ENCODE measurements around the gene AGPAT2.

Gene AGPAT2

DNA sequence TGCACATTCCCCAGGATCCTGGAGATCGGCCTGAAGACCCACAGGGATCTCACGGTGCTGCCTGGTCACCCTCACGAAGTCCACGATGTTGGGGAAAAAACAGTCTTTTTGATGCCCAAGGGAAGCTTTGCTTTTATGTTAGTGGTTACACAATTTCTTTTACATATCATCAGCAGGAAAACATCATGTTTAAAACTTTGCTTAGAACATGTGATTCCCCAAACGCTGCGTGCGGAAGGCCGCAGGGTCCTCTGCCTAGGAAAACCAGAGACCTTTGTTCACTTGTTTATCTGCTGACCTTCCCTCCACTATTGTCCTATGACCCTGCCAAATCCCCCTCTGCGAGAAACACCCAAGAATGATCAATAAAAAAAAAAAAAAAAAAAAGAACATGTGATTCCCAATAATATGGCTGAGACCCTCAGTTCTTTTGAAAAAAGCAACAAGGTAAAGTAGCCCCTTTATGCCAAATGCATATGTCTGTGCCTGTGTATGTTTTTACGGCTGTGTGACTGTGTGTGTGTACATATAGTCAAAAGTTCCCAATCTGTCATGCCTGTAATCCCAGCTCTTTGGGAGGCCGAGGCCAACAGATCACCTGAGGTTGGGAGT lies 11.5 kb upstream of the AGPAT2 start:
- H2AFZ ChIP-seq (ENCODE audit: insufficient read depth, low read length, poor library complexity): no peak overlapping the region
- no CpG with 5 or more reads among the region's 11 CpGs for WGBS (ENCODE audit: extremely low coverage, insufficient coverage, insufficient read length)
- peaks cover 0 to 8% of the 10 kb centered on the region in 2 experiments for H3K4me1 ChIP-seq (ENCODE audit: control insufficient read depth in 1 of 2, insufficient read depth in 2 of 2, low read length in 2 of 2)
- no peaks in the 10 kb centered on the region for H3K27me3 ChIP-seq (ENCODE audit: insufficient read depth, low read length)
- H3K79me2 ChIP-seq (ENCODE audit: control insufficient read depth, insufficient read depth, low read length, poor library complexity): no peaks in the 10 kb centered on the region
- H3K4me3 ChIP-seq (ENCODE audit: low read depth, low read length): no peak overlapping the region
- H2BK5ac ChIP-seq (ENCODE audit: low read depth, low read length, poor library complexity): no peak overlapping the region
- DNase-seq: no peak
- peaks cover 3% of the 10 kb centered on the region for H3K9me3 ChIP-seq (ENCODE audit: insufficient read depth, low read depth, low read length)
- H2BK12ac ChIP-seq (ENCODE audit: low read length): no peak overlapping the region
- H3K9ac ChIP-seq (ENCODE audit: low read length): no peak overlapping the region
- no peak overlapping the region for H4K12ac ChIP-seq (ENCODE audit: low read depth, low read length)
- H3K4ac ChIP-seq (ENCODE audit: low read depth, low read length): no peak overlapping the region
- H3K27ac ChIP-seq (ENCODE audit: low read depth, low read length): no peak overlapping the region
- no peak overlapping the region for H3K14ac ChIP-seq (ENCODE audit: low read length)
- no peak overlapping the region for H4K91ac ChIP-seq (ENCODE audit: low read depth, low read length)
- no peak overlapping the region for H2BK120ac ChIP-seq (ENCODE audit: insufficient read depth, low read length, poor library complexity)
- H3K18ac ChIP-seq (ENCODE audit: low read length): no peak overlapping the region
- no peak overlapping the region for H2AK5ac ChIP-seq (ENCODE audit: low read length)
- H3K36me3 ChIP-seq (ENCODE audit: control insufficient read depth in 1 of 2, insufficient read depth in 2 of 2, low read length in 2 of 2): no peaks in the 10 kb centered on the region
- H3K4me2 ChIP-seq (ENCODE audit: low read length): no peak overlapping the region
- H4K8ac ChIP-seq (ENCODE audit: low read depth, low read length): no peak overlapping the region
- no peak overlapping the region for H3K23ac ChIP-seq (ENCODE audit: low read length)
- H3K79me1 ChIP-seq (ENCODE audit: low read length): no peaks in the 10 kb centered on the region

- Histone ChIP-seq H2AFZ (ENCODE audit: insufficient read depth, low read length, poor library complexity) (no peak overlapping the region), H4K8ac (ENCODE audit: low read depth, low read length) (no peak overlapping the region), H2BK120ac (ENCODE audit: insufficient read depth, low read length, poor library complexity) (no peak overlapping the region), H3K4me3 (ENCODE audit: low read depth, low read length) (no peak overlapping the region), H3K23ac (ENCODE audit: low read length) (no peak overlapping the region), H3K27me3 (ENCODE audit: insufficient read depth, low read length) (no peaks in the 10 kb centered on the region), H3K18ac (ENCODE audit: low read length) (no peak overlapping the region), H3K4ac (ENCODE audit: low read depth, low read length) (no peak overlapping the region), H3K27ac (ENCODE audit: low read depth, low read length) (no peak overlapping the region), H3K36me3 (ENCODE audit: control insufficient read depth in 1 of 2, insufficient read depth in 2 of 2, low read length in 2 of 2) (no peaks in the 10 kb centered on the region), H3K4me2 (ENCODE audit: low read length) (no peak overlapping the region), H4K12ac (ENCODE audit: low read depth, low read length) (no peak overlapping the region), H4K91ac (ENCODE audit: low read depth, low read length) (no peak overlapping the region), H3K14ac (ENCODE audit: low read length) (no peak overlapping the region), H2BK12ac (ENCODE audit: low read length) (no peak overlapping the region), H2BK5ac (ENCODE audit: low read depth, low read length, poor library complexity) (no peak overlapping the region), H3K4me1 (ENCODE audit: control insufficient read depth in 1 of 2, insufficient read depth in 2 of 2, low read length in 2 of 2) (peaks cover 3 to 9% of the 10 kb centered on the region in 2 experiments), H3K79me1 (ENCODE audit: low read length) (no peaks in the 10 kb centered on the region), H3K9me3 (ENCODE audit: insufficient read depth, low read depth, low read length) (peaks cover 3% of the 10 kb centered on the region), H3K9ac (ENCODE audit: low read length) (no peak overlapping the region), H2AK5ac (ENCODE audit: low read length) (no peak overlapping the region), H3K79me2 (ENCODE audit: control insufficient read depth, insufficient read depth, low read length, poor library complexity) (no peaks in the 10 kb centered on the region)
- no CpG with 5 or more reads among the region's 20 CpGs for WGBS (ENCODE audit: extremely low coverage, insufficient coverage, insufficient read length)
- DNase-seq: no peak
Observed at GRCh38 chr9:136697821-136698526, 10.7 kb upstream of the AGPAT2 start.

- Histone ChIP-seq H4K91ac (ENCODE audit: low read depth, low read length) (no peak overlapping the region), H3K36me3 (ENCODE audit: control insufficient read depth in 1 of 2, insufficient read depth in 2 of 2, low read length in 2 of 2) (no peaks in the 10 kb centered on the region), H2AFZ (ENCODE audit: insufficient read depth, low read length, poor library complexity) (no peak overlapping the region), H3K9ac (ENCODE audit: low read length) (no peak overlapping the region), H3K9me3 (ENCODE audit: insufficient read depth, low read depth, low read length) (peaks cover 3% of the 10 kb centered on the region), H4K12ac (ENCODE audit: low read depth, low read length) (no peak overlapping the region), H3K4me3 (ENCODE audit: low read depth, low read length) (peak overlapping the region; percentile 6), H4K8ac (ENCODE audit: low read depth, low read length) (no peak overlapping the region), H3K79me1 (ENCODE audit: low read length) (no peaks in the 10 kb centered on the region), H3K27me3 (ENCODE audit: insufficient read depth, low read length) (no peaks in the 10 kb centered on the region), H2BK120ac (ENCODE audit: insufficient read depth, low read length, poor library complexity) (no peak overlapping the region), H2BK12ac (ENCODE audit: low read length) (no peak overlapping the region), H2BK5ac (ENCODE audit: low read depth, low read length, poor library complexity) (no peak overlapping the region), H3K14ac (ENCODE audit: low read length) (no peak overlapping the region), H3K4ac (ENCODE audit: low read depth, low read length) (no peak overlapping the region), H3K4me1 (ENCODE audit: control insufficient read depth in 1 of 2, insufficient read depth in 2 of 2, low read length in 2 of 2) (peaks cover 3 to 9% of the 10 kb centered on the region in 2 experiments), H3K18ac (ENCODE audit: low read length) (no peak overlapping the region), H2AK5ac (ENCODE audit: low read length) (no peak overlapping the region), H3K23ac (ENCODE audit: low read length) (no peak overlapping the region), H3K4me2 (ENCODE audit: low read length) (no peak overlapping the region), H3K79me2 (ENCODE audit: control insufficient read depth, insufficient read depth, low read length, poor library complexity) (no peaks in the 10 kb centered on the region), H3K27ac (ENCODE audit: low read depth, low read length) (no peak overlapping the region)
- no CpG with 5 or more reads among the region's 23 CpGs for WGBS (ENCODE audit: extremely low coverage, insufficient coverage, insufficient read length)
- no peak for DNase-seq
Observed at GRCh38 chr9:136697146-136697820, 10.0 kb upstream of the AGPAT2 start.

GRCh38 chr9:136696502-136696901 lies 9.2 kb upstream of the AGPAT2 start:
- no peak for DNase-seq
- WGBS (ENCODE audit: extremely low coverage, insufficient coverage, insufficient read length): no CpG with 5 or more reads among the region's 9 CpGs
- Histone ChIP-seq H4K8ac (ENCODE audit: low read depth, low read length) (no peak overlapping the region), H4K91ac (ENCODE audit: low read depth, low read length) (no peak overlapping the region), H3K4me2 (ENCODE audit: low read length) (no peak overlapping the region), H3K23ac (ENCODE audit: low read length) (no peak overlapping the region), H3K4me1 (ENCODE audit: control insufficient read depth in 1 of 2, insufficient read depth in 2 of 2, low read length in 2 of 2) (peaks cover 3 to 9% of the 10 kb centered on the region in 2 experiments), H2AFZ (ENCODE audit: insufficient read depth, low read length, poor library complexity) (no peak overlapping the region), H3K9ac (ENCODE audit: low read length) (no peak overlapping the region), H3K27me3 (ENCODE audit: insufficient read depth, low read length) (no peaks in the 10 kb centered on the region), H3K14ac (ENCODE audit: low read length) (no peak overlapping the region), H3K79me1 (ENCODE audit: low read length) (no peaks in the 10 kb centered on the region), H2BK12ac (ENCODE audit: low read length) (no peak overlapping the region), H3K4me3 (ENCODE audit: low read depth, low read length) (no peak overlapping the region), H2AK5ac (ENCODE audit: low read length) (no peak overlapping the region), H4K12ac (ENCODE audit: low read depth, low read length) (no peak overlapping the region), H3K36me3 (ENCODE audit: control insufficient read depth in 1 of 2, insufficient read depth in 2 of 2, low read length in 2 of 2) (no peaks in the 10 kb centered on the region), H3K4ac (ENCODE audit: low read depth, low read length) (no peak overlapping the region), H3K27ac (ENCODE audit: low read depth, low read length) (no peak overlapping the region), H3K18ac (ENCODE audit: low read length) (no peak overlapping the region), H3K9me3 (ENCODE audit: insufficient read depth, low read depth, low read length) (peaks cover 4% of the 10 kb centered on the region), H3K79me2 (ENCODE audit: control insufficient read depth, insufficient read depth, low read length, poor library complexity) (no peaks in the 10 kb centered on the region), H2BK5ac (ENCODE audit: low read depth, low read length, poor library complexity) (no peak overlapping the region), H2BK120ac (ENCODE audit: insufficient read depth, low read length, poor library complexity) (no peak overlapping the region)
